RWPE2 (cell line): Measurements from ENCODE around the gene TMEM154.

Experiments used
- ATAC-seq: fragments of 200-7000 bp; cut with Tn5 transposase; 3 replicates; pipeline ENCODE4 v1.9.1; 2021; ENCODE audit warnings: low read depth
- DNase-seq: peaks from one replicate; pipeline ENCODE4 v3.0.0-alpha.2; 2020; ENCODE audit warnings: low spot score
- H3K27ac ChIP-seq: fragments of 450-650 bp; 2 replicates; pipeline ENCODE4 v1.5.1; 2017; ENCODE audit warnings: mild to moderate bottlenecking; ENCODE audit not compliant: poor library complexity, severe bottlenecking
- H3K27me3 ChIP-seq: fragments of 250-450 bp; sonication (Bioruptor Pico); 2 replicates; pipeline ENCODE4 v1.5.1; 2021; ENCODE audit warnings: mild to moderate bottlenecking, moderate library complexity; ENCODE audit not compliant: insufficient read depth, poor library complexity, severe bottlenecking
- H3K36me3 ChIP-seq: fragments of 250-450 bp; sonication (Bioruptor Pico); 2 replicates; pipeline ENCODE4 v1.5.1; 2020; ENCODE audit warnings: low read depth, mild to moderate bottlenecking, moderate library complexity
- H3K4me1 ChIP-seq: fragments of 250-450 bp; sonication (Bioruptor Pico); 2 replicates; pipeline ENCODE4 v1.5.1; 2021; ENCODE audit warnings: mild to moderate bottlenecking, moderate library complexity; ENCODE audit not compliant: insufficient read depth, poor library complexity, severe bottlenecking
- H3K4me3 ChIP-seq: fragments of 250-450 bp; sonication (Bioruptor Pico); 2 replicates; pipeline ENCODE4 v1.5.1; 2021; ENCODE audit warnings: mild to moderate bottlenecking, moderate library complexity; ENCODE audit not compliant: severe bottlenecking
- H3K9me3 ChIP-seq: fragments of 250-450 bp; sonication (Bioruptor Pico); 2 replicates; pipeline ENCODE4 v1.5.1; 2021; ENCODE audit warnings: mild to moderate bottlenecking, moderate library complexity; ENCODE audit not compliant: severe bottlenecking
- TF ChIP-seq, protein P1 (sequence below): fragments of 450-650 bp; IDR thresholded peaks from one replicate; pipeline ENCODE4 v1.5.1; 2017; ENCODE audit warnings: mild to moderate bottlenecking, moderate library complexity; ENCODE audit not compliant: poor library complexity, severe bottlenecking

The TMEM154 gene

DNA sequence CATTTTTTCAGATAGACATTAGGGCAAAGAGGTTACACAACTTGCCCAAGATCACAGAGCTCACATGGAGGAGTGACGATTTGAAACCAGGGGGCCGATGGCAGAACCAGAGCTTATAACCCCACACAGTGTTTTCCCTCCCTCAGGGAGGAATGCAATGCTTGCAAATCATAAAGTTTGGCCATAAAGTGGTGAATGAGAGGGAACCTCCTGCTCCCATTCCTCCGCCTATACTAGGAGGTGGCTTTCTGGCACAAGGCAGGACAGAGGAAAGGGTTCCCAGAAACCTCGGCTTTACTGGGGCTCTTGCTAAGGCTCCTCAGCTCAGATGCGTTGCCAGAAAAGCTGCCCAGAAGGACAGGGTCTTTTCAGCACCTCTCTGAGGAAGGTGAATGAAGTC lies 19.3 kb downstream of the TMEM154 start:
- ATAC-seq (no peak), DNase-seq (no peak)
- H3K4me1 ChIP-seq, result peaks cover 7% of the 10 kb centered on the region
- TF ChIP-seq, protein P1, sequence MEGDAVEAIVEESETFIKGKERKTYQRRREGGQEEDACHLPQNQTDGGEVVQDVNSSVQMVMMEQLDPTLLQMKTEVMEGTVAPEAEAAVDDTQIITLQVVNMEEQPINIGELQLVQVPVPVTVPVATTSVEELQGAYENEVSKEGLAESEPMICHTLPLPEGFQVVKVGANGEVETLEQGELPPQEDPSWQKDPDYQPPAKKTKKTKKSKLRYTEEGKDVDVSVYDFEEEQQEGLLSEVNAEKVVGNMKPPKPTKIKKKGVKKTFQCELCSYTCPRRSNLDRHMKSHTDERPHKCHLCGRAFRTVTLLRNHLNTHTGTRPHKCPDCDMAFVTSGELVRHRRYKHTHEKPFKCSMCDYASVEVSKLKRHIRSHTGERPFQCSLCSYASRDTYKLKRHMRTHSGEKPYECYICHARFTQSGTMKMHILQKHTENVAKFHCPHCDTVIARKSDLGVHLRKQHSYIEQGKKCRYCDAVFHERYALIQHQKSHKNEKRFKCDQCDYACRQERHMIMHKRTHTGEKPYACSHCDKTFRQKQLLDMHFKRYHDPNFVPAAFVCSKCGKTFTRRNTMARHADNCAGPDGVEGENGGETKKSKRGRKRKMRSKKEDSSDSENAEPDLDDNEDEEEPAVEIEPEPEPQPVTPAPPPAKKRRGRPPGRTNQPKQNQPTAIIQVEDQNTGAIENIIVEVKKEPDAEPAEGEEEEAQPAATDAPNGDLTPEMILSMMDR, result no peak
- no peak overlapping the region for H3K27ac ChIP-seq
- peaks cover 69% of the 10 kb centered on the region for H3K36me3 ChIP-seq
- H3K27me3 ChIP-seq, result no peaks in the 10 kb centered on the region
- H3K9me3 ChIP-seq, result peaks cover 12% of the 10 kb centered on the region
- no peak overlapping the region for H3K4me3 ChIP-seq

DNA sequence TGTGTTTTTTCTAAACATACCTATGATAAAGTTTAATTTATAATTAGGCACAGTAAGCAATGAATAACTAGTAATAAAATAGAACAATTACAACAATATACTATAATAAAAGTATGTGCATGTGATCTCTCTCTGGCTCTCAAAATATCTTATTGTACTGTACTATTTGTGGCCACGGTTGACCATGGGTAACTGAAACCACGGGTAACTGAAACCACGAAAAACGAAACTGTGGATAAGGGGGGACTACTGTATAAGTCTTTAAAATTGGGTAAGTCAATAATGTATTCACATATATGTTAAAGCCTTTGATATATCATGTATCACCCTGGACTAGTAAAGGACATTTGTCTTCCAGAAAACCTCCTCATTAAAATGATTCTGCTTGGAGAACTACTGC lies 20.0 kb downstream of the TMEM154 start:
- TF ChIP-seq, protein P1, result no peak
- peaks cover 12% of the 10 kb centered on the region for H3K9me3 ChIP-seq
- peaks cover 7% of the 10 kb centered on the region for H3K4me1 ChIP-seq
- DNase-seq, result no peak
- H3K27ac ChIP-seq, result no peak overlapping the region
- no peaks in the 10 kb centered on the region for H3K27me3 ChIP-seq
- H3K36me3 ChIP-seq, result peaks cover 64% of the 10 kb centered on the region
- no peak for ATAC-seq
- H3K4me3 ChIP-seq, result no peak overlapping the region

DNA sequence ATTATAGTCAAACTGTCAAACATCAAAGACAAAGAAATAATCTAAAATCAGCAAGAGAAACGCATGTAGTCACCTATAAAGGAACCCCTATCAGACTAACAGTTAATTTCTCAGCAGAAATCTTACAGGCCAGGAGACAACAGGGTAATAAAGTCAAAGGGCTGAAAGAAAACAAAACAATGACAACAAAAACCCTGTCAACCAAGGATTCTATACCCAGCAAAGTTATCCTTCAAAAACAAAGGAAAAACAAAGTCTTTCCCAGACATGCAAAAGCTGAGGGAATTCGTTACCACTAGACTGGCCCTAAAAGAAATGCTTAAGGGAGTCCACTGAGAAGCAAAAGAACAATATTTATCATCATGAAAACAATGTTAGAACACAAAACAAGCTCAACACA lies 22.1 kb downstream of the TMEM154 start:
- DNase-seq, result no peak
- Histone ChIP-seq H3K4me1 (peaks cover 7% of the 10 kb centered on the region), H3K36me3 (peaks cover 59% of the 10 kb centered on the region), H3K27ac (no peak overlapping the region), H3K4me3 (no peak overlapping the region), H3K9me3 (peaks cover 12% of the 10 kb centered on the region), H3K27me3 (no peaks in the 10 kb centered on the region)
- ATAC-seq, result no peak
- TF ChIP-seq, protein P1, result no peak

DNA sequence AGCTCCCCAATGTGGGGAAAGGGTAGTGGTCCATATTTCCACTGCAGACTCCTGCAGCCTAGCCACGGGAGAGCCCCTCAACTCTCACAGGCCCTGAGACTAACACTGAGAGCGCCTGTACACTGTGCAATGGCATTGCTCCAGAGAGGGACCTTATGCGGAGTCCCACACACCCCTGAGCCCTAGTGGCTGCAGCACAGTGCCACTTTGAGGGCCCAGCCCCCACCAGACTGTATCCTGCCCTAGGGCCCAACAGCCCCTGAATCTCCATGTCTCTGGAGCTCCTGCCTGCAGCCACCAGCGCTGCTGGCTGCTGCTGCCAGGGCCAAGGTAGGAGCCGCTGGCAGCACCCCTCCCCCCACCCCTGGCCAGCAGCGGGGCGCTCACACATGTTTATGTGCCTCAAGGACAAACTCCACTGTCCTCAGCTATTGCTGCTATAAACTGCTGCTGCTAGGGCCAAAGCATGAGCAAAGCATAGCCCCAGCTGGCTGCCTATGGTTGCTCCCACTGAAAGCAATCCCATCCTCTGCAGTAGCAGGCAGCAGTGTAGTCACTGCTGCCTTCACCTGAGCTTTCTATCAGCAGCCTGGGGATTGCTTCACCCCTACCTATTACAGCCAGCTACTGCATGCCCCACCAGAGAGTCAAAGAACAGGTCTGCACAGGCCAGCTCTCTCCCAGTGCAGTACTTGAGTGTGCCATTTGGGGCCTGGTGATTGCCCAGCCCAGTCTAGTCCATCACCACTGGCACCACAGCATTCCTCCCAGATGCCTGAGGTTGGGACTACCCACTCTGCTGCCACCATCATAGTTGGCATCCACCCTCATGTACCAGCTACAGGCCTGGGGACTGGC lies 24.3 kb downstream of the TMEM154 start:
- Histone ChIP-seq H3K36me3 (peaks cover 68% of the 10 kb centered on the region), H3K27ac (no peak overlapping the region), H3K27me3 (no peaks in the 10 kb centered on the region), H3K4me3 (no peak overlapping the region), H3K9me3 (peaks cover 12% of the 10 kb centered on the region), H3K4me1 (peaks cover 7% of the 10 kb centered on the region)
- TF ChIP-seq, protein P1, result no peak
- peak; percentile 90 for ATAC-seq
- no peak for DNase-seq

DNA sequence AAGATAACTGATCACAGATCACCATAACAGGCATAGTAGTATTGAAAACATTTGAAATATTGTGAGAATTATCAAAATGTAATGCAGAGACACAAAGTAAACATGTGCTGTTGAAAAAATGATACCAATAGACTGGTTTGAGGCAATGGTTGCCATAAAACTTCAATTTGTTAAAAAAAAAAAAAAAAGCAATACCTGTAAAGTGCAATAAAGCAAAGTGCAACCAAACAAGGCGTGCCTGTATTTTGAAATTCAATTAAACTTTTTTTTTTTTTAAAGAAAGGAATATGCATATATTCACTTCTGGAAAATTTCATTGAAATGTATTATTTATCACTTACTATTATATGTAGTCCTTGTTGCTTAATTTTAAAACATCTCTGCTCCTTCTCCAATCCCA lies 27.7 kb downstream of the TMEM154 start:
- DNase-seq, result no peak
- Histone ChIP-seq H3K9me3 (no peaks in the 10 kb centered on the region), H3K27me3 (no peaks in the 10 kb centered on the region), H3K27ac (no peak overlapping the region), H3K36me3 (peaks cover 75% of the 10 kb centered on the region), H3K4me3 (no peak overlapping the region), H3K4me1 (peaks cover 7% of the 10 kb centered on the region)
- TF ChIP-seq, protein P1, result no peak
- ATAC-seq, result no peak
